ENCODE data around the gene PRPS1L1. TPM values are rescaled to one million over a fixed set of nuclear protein-coding genes. Genes with fewer than 3 reads are reported as not detected.

The PRPS1L1 gene
- total and polyA plus RNA-seq, 2 of the 8 experiments (the other 6 are each of a cell fraction or from before 2014, with no cell fraction given), result not detected

GRCh38 chr7:18059171-18059570 is 31.5 kb upstream of the PRPS1L1 start:
- Histone ChIP-seq H4K5ac (ENCODE audit: insufficient read length, low read depth, low read length) (no peak overlapping the region), H3K23me2 (ENCODE audit: low read depth, low read length) (no peaks in the 10 kb centered on the region), H4K8ac (ENCODE audit: extremely low read depth, insufficient read depth, low read length) (no peak overlapping the region), H3K4ac (replicated peaks; ENCODE audit: insufficient read length, low read depth, low read length) (no peak overlapping the region), H3K4me1 (replicated peaks in 1 of 4; ENCODE audit: control insufficient read depth in 3 of 4, insufficient read depth in 4 of 4, low read length in 3 of 4) (peaks cover 0 to 2% (median 0%) of the 10 kb centered on the region in 4 experiments; a peak in 1 of 7 replicates), H2BK12ac (ENCODE audit: low read depth, low read length) (no peak overlapping the region), H3K4me2 (ENCODE audit: insufficient read depth in 1 of 2, low read depth in 2 of 2, low read length in 2 of 2) (no peak overlapping the region), H2BK5ac (ENCODE audit: low read depth, low read length) (0 out of 2 replicates have a peak overlapping the region, but pooled peaks have one; percentile 48), H3K23ac (ENCODE audit: insufficient read length) (no peak overlapping the region), H3K27me3 (replicated peaks in 1 of 4; ENCODE audit: control insufficient read depth in 3 of 4, extremely low read depth in 1 of 4, insufficient read depth in 3 of 4, low read length in 3 of 4) (no peaks in the 10 kb centered on the region), H3K14ac (ENCODE audit: insufficient read length) (no peak overlapping the region), H2BK15ac (ENCODE audit: low read length) (no peak overlapping the region), H4K20me1 (replicated peaks in 1 of 2; ENCODE audit: control insufficient read depth in 1 of 2, insufficient read depth in 2 of 2, low read length in 2 of 2) (no peaks in the 10 kb centered on the region), H3K9me3 (ENCODE audit: insufficient read depth in 2 of 2, low read depth in 1 of 2, low read length in 1 of 2) (no peaks in the 10 kb centered on the region), H3K56ac (replicated peaks; ENCODE audit: insufficient read length, low read depth, low read length) (no peak overlapping the region), H3K79me2 (ENCODE audit: control insufficient read depth in 1 of 2, insufficient read depth in 2 of 2, low read length in 2 of 2) (no peaks in the 10 kb centered on the region), H3K18ac (ENCODE audit: extremely low read depth, low read length) (no peak overlapping the region), H2AFZ (ENCODE audit: low read length) (peak overlapping the region; percentile 64; the same call in 1 of the 2 replicates), H2BK20ac (ENCODE audit: low read length) (no peak overlapping the region), H3K36me3 (ENCODE audit: control insufficient read depth in 2 of 4, insufficient read depth in 4 of 4, low read length in 3 of 4) (no peaks in the 10 kb centered on the region), H3K4me3 (ENCODE audit: extremely low read depth in 1 of 4, insufficient read depth in 2 of 4, low read depth in 3 of 4, low read length in 4 of 4) (no peak overlapping the region), H3K27ac (ENCODE audit: low read depth, low read length) (no peak overlapping the region), H3K79me1 (ENCODE audit: low read depth, low read length) (no peaks in the 10 kb centered on the region), H4K91ac (replicated peaks; ENCODE audit: insufficient read length, low read length) (no peak overlapping the region), H3K9ac (replicated peaks in 1 of 4; ENCODE audit: extremely low read depth in 1 of 4, low read depth in 3 of 4, low read length in 3 of 4) (no peak overlapping the region), H2BK120ac (replicated peaks; ENCODE audit: low read depth, low read length) (no peak overlapping the region), H2AK5ac (ENCODE audit: low read depth, low read length) (no peak overlapping the region)
- FAIRE-seq (no peak), DNase-seq (ENCODE audit: low read depth in 1 of 2, low spot score in 2 of 2) (no peak)
- ChIA-PET POLR2A (ENCODE audit: partially characterized antibody) (no interaction called here), CTCF (ENCODE audit: partially characterized antibody) (interaction anchor here (0.6 to 2.8 kb wide), 5 partner anchors 9 to 289 kb away, joined by 3 to 7 read pairs (median 4); no protein-coding TSS in a partner anchor)
- WGBS, 2 experiments (ENCODE audit: extremely low coverage in 1 of 2, insufficient coverage in 1 of 2, insufficient read length in 1 of 2, insufficient replicate concordance in 2 of 2, low coverage in 1 of 2, low lambda C conversion rate in 2 of 2, missing lambda C conversion rate in 1 of 2), result 83% methylated on average over 4 of the region's 4 CpGs; no CpG with 5 or more reads in 1 of the 2 experiments
- no peak for TF ChIP-seq KDM4A (IDR thresholded peaks at IDR 0.05; ENCODE audit: low read depth, low read length, severe bottlenecking)
- TF ChIP-seq CTCF (IDR thresholded peaks at IDR 0.05; ENCODE audit: control extremely low read depth in 1 of 3, insufficient read depth in 1 of 3, low read depth in 1 of 3, low read length in 3 of 3), result no peak
- TF ChIP-seq TCF12 (IDR thresholded peaks at IDR 0.05; ENCODE audit: low read depth, low read length), result no peak
- TF ChIP-seq CEBPB (IDR thresholded peaks at IDR 0.05; ENCODE audit: low read depth, low read length), result no peak
- no peak for TF ChIP-seq GABPA (IDR thresholded peaks at IDR 0.05; ENCODE audit: borderline replicate concordance, insufficient read depth, low read length)
- no peak for TF ChIP-seq SP2 (IDR thresholded peaks at IDR 0.05; ENCODE audit: low read length)
- TF ChIP-seq HDAC6 (IDR thresholded peaks at IDR 0.05; ENCODE audit: low read depth, low read length), result no peak
- no peak for TF ChIP-seq TEAD4 (IDR thresholded peaks at IDR 0.05; ENCODE audit: low read depth, low read length)
- no peak for TF ChIP-seq POU5F1 (IDR thresholded peaks at IDR 0.05; ENCODE audit: low read depth, low read length)
- TF ChIP-seq ATF3 (IDR thresholded peaks at IDR 0.05; ENCODE audit: insufficient read depth, low read depth, low read length), result no peak
